Esophagus muscularis mucosa (tissue), 4 donors: Measurements from ENCODE around the gene PHOSPHO2. TPM values are rescaled to one million over a fixed set of nuclear protein-coding genes. Genes with fewer than 3 reads are reported as not detected.
"Not testable (repeated sequence)": the region's sequence is repeated elsewhere in the genome, so short reads cannot be mapped to it uniquely, and the experiment has no call there.

ENCODE experiments used
- DNase-seq: peaks from one replicate; pipeline ENCODE4 v3.0.0-alpha.2; 2017; ENCODE audit errors: extremely low spot score
- H3K27ac ChIP-seq, 4 donors: fragments of 200-600 bp; sonication (generic); replicated peaks in 1 of 4; 1 replicate in 3 of 4; 2 replicates in 1 of 4; pipeline ENCODE4 v1.5.1; 2016 to 2019; ENCODE audit warnings: mild to moderate bottlenecking in 1 of 4
- H3K27me3 ChIP-seq, 4 donors: fragments of 200-600 bp; sonication (generic); one replicate each; pipeline versions ENCODE4 v1.5.1 to v1.6.0; 2016 to 2019
- H3K36me3 ChIP-seq, 4 donors: fragments of 200-600 bp; sonication (generic); one replicate each; pipeline ENCODE4 v1.5.1; 2016 to 2019
- H3K4me1 ChIP-seq, 4 donors: fragments of 200-600 bp; sonication (generic); one replicate each; pipeline ENCODE4 v1.5.1; 2016 to 2019
- H3K4me3 ChIP-seq, 4 donors: fragments of 200-600 bp; sonication (generic); 1 replicate in 2 of 4; 2 replicates in 2 of 4; pipeline ENCODE4 v1.5.1; 2016 to 2019; ENCODE audit warnings: mild to moderate bottlenecking in 4 of 4, moderate library complexity in 1 of 4
- H3K9me3 ChIP-seq, 4 donors: fragments of 200-600 bp; sonication (generic); 1 replicate in 3 of 4; 2 replicates in 1 of 4; pipeline ENCODE4 v1.5.1; 2016 to 2019
- CTCF ChIP-seq, 3 experiments: fragments of 200-600 bp in 2 of 3; fragments of 450-650 bp in 1 of 3; sonication (generic) in 2 of 3; IDR thresholded peaks; one replicate each; pipeline ENCODE4 v1.5.1; 2017 to 2019; ENCODE audit warnings: antibody characterized with exemption in 3 of 3, mild to moderate bottlenecking in 2 of 3, moderate library complexity in 1 of 3
- EP300 ChIP-seq: sonication (generic); formaldehyde crosslinking; IDR thresholded peaks from one replicate; pipeline ENCODE4 v1.6.1; 2017; ENCODE audit warnings: antibody characterized with exemption
- POLR2A ChIP-seq: fragments of 450-650 bp; IDR thresholded peaks from one replicate; pipeline ENCODE4 v1.6.1; 2017; ENCODE audit warnings: antibody characterized with exemption, moderate library complexity, mild to moderate bottlenecking, low read depth
- POLR2AphosphoS5 ChIP-seq, 2 donors: sonication (generic); formaldehyde crosslinking; IDR thresholded peaks; one replicate each; pipeline ENCODE4 v1.6.1; 2017; ENCODE audit warnings: antibody characterized with exemption in 2 of 2
- WGBS: methylation state at CpG from one replicate; pipeline ENCODE4 v1.1.5; 2018; 5-methylcytosine and 5-hydroxymethylcytosine counted together
- intact Hi-C: fragments of 100-400 bp; cut with DNase I; formaldehyde crosslinking; loops from one replicate; pipeline ENCODE4 v1.15.1; 2023
- total RNA-seq, 4 donors: library from RNA; depleted of rRNA; stranded (reverse); fragments of >200 nt; gene quantifications; one replicate each; pipeline versions ENCODE4 v1.1.0 to v1.2.1, GENCODE V29; 2016

Gene PHOSPHO2
- total RNA-seq, 4 donors from 2014 or later: 3.3 to 18.7 (median 6.6) TPM

GRCh38 chr2:169676850-169677249, 17.4 kb upstream of the PHOSPHO2 start:
- Histone ChIP-seq H3K27me3 (no peaks in the 10 kb centered on the region), H3K4me3 (no peak overlapping the region), H3K4me1 (no peaks in the 10 kb centered on the region), H3K27ac (no peak overlapping the region), H3K36me3 (no peaks in the 10 kb centered on the region), H3K9me3 (no peaks in the 10 kb centered on the region)
- DNase-seq: no peak
- 86% methylated on average over 6 of the region's 6 CpGs for WGBS
- intact Hi-C loops: no loop called here
- TF ChIP-seq POLR2AphosphoS5 (IDR thresholded peaks at IDR 0.05) (no peak), EP300 (no peak), POLR2A (no peak), CTCF (IDR thresholded peaks at IDR 0.05) (no peak)

- WGBS: 82% methylated on average over 3 of the region's 3 CpGs
- intact Hi-C loops: no loop called here
- H3K4me1 ChIP-seq: no peaks in the 10 kb centered on the region
Measured at GRCh38 chr2:169683054-169683424, 11.2 kb upstream of the PHOSPHO2 start.

GRCh38 chr2:169683425-169684134, 10.7 kb upstream of the PHOSPHO2 start:
- Histone ChIP-seq H3K9me3 (no peaks in the 10 kb centered on the region), H3K27me3 (no peaks in the 10 kb centered on the region), H3K27ac (no peak overlapping the region), H3K4me3 (no peak overlapping the region), H3K4me1 (no peaks in the 10 kb centered on the region), H3K36me3 (no peaks in the 10 kb centered on the region)
- 66% methylated on average over 3 of the region's 3 CpGs for WGBS
- TF ChIP-seq CTCF (IDR thresholded peaks at IDR 0.05): no peak
- no peak for TF ChIP-seq POLR2AphosphoS5 (IDR thresholded peaks at IDR 0.05)
- TF ChIP-seq EP300: no peak
- no peak for TF ChIP-seq POLR2A
- intact Hi-C loops: no loop called here
- DNase-seq: no peak

More at GRCh38 chr2:169683054-169683424, 11.2 kb upstream of the PHOSPHO2 start:
- Histone ChIP-seq H3K27me3 (no peaks in the 10 kb centered on the region), H3K9me3 (no peaks in the 10 kb centered on the region), H3K4me3 (no peak overlapping the region), H3K36me3 (no peaks in the 10 kb centered on the region), H3K27ac (no peak overlapping the region)
- no peak for DNase-seq
- TF ChIP-seq POLR2AphosphoS5 (IDR thresholded peaks at IDR 0.05) (no peak), POLR2A (no peak), EP300 (no peak), CTCF (IDR thresholded peaks at IDR 0.05) (no peak)

- no peaks in the 10 kb centered on the region for H3K27me3 ChIP-seq
- 65% methylated on average over 3 of the region's 3 CpGs for WGBS
- H3K4me3 ChIP-seq: no peak overlapping the region
- no peaks in the 10 kb centered on the region for H3K36me3 ChIP-seq
- no peaks in the 10 kb centered on the region for H3K4me1 ChIP-seq
- H3K27ac ChIP-seq: no peak overlapping the region
- TF ChIP-seq POLR2AphosphoS5 (IDR thresholded peaks at IDR 0.05) (no peak), POLR2A (no peak), CTCF (IDR thresholded peaks at IDR 0.05) (no peak), EP300 (no peak)
- no peak for DNase-seq
- no peaks in the 10 kb centered on the region for H3K9me3 ChIP-seq
- intact Hi-C loops: no loop called here
Measured at GRCh38 chr2:169684135-169684565, 10.1 kb upstream of the PHOSPHO2 start.

- H3K27ac ChIP-seq, DNase-seq, H3K9me3 ChIP-seq, H3K4me1 ChIP-seq, H3K36me3 ChIP-seq, H3K27me3 ChIP-seq, intact Hi-C loops, H3K4me3 ChIP-seq: not testable (repeated sequence)
- WGBS: 94% methylated on average over 2 of the region's 2 CpGs
Measured at GRCh38 chr2:169684712-169685111, 9.6 kb upstream of the PHOSPHO2 start.

GRCh38 chr2:169686825-169687224, 7.4 kb upstream of the PHOSPHO2 start:
- DNase-seq, H3K4me3 ChIP-seq, intact Hi-C loops, H3K4me1 ChIP-seq, H3K27me3 ChIP-seq, H3K36me3 ChIP-seq, H3K9me3 ChIP-seq, H3K27ac ChIP-seq: not testable (repeated sequence)
- WGBS: 90% methylated on average over 4 of the region's 4 CpGs

GRCh38 chr2:169687943-169688342, 6.3 kb upstream of the PHOSPHO2 start:
- H3K27ac ChIP-seq, H3K36me3 ChIP-seq, H3K4me3 ChIP-seq, H3K27me3 ChIP-seq, H3K9me3 ChIP-seq, H3K4me1 ChIP-seq, intact Hi-C loops, DNase-seq: not testable (repeated sequence)
